NCI-H1092 treated with DMSO at 0.1 percent for 48 hours (cell line): Measurements from ENCODE around the gene METTL6.
"Not testable (repeated sequence)": the region's sequence is repeated elsewhere in the genome, so short reads cannot be mapped to it uniquely, and the experiment has no call there.

Source experiments
- DNase-seq: peaks from one replicate; lab custom pipeline; 2025; lab: John Stamatoyannopoulos, UW

METTL6 gene, protein sequence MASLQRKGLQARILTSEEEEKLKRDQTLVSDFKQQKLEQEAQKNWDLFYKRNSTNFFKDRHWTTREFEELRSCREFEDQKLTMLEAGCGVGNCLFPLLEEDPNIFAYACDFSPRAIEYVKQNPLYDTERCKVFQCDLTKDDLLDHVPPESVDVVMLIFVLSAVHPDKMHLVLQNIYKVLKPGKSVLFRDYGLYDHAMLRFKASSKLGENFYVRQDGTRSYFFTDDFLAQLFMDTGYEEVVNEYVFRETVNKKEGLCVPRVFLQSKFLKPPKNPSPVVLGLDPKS

DNA sequence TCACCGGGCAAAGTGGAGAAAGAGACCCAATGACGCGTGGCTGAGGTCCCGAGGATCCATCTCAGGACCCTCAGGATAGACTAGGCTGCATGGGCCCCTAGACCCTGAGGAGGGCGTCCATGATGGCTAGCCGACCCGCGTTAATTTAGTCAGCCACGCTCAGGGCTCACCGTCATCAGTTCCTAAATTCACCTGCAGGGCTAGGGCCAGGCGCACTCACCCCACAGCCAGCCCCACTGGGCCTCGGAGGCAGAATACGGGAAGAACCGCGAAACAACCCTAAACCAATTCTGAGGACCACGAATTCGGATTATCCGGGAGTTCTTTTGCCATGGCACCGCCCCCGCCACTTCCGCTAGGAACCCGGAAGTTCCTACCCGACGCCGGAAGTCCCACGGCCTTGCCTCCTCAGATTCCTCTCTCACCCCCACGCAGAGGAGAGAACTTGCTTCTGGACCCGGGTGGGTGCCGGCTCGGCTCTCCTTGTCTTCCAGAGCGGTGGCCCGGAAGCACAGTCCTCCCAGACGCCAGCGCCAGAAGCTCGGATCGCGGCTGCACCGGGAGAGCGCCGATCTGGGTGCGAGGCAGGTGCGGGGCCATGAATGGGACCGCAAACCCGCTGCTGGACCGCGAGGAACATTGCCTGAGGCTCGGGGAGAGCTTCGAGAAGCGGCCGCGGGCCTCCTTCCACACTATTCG, at the start of gene METTL6, which contains the start of gene EAF1:
Gene METTL6 (minus strand): TSS at position 363 of the 699 bp plus-strand sequence. CDS start 1,033 bp downstream, outside the sequence.
Gene EAF1 (plus strand): TSS at position 417 of the 699 bp plus-strand sequence. CDS start 182 bp downstream, at position 599.
- peak; percentile 68 for DNase-seq

DNA sequence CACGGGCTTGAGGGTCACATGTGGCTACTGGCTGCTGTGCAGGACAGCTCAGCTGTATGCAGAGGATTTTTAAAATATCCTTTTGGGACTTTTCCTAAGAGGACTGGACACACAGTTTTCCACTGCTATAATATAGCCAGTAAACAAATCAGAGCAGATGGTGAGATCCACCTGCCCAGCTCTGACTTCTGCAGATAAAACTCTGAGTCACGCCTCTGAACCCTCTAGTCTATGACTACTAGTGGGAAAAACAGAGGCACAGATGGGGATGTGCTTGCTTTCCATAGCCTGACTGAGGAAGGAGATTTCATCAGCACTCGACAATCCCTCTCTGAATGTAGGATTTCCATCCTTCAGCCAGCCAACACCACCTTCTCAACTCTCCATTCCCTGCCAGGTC, 49.0 kb upstream of the METTL6 start:
- no peak for DNase-seq

DNA sequence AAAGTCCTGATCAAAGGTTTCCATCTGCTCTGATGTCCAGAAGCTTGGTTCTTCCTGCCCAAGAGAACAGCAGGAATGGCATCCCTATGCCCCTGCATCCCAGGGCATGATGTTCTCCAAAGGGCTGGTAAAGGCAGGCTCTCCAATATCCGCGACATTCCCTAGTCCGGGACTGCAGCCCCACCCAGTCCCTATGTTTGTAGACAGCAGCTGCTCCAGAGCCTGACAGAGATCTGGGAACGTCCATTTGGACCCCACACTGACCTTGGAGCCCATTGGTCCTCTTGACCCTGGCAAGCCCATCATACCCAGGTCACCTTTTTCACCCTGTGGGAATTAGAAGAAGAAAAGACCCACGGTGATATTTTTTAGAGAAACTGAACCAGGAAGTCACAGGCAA, 47.8 kb upstream of the METTL6 start:
- no peak for DNase-seq

DNA sequence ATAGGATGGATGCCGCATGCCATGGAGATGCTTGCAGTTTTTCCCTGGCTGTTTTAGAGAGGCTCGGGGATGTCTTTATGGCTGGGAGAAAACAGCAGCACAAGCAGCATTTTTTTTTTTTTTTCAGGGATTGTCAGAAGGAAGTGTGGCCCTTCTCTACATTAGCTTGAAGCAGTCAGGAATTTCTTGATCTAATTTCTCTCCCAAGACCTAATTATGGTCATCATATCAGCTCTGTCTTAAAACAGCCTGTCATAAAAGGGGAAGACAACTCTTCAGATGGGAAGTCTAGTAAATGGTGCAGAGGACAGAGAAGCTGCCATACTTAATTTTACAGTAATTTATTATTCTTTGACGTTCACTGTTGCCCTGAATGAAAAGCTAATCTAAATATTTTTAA, 44.5 kb upstream of the METTL6 start:
- no peak for DNase-seq

DNA sequence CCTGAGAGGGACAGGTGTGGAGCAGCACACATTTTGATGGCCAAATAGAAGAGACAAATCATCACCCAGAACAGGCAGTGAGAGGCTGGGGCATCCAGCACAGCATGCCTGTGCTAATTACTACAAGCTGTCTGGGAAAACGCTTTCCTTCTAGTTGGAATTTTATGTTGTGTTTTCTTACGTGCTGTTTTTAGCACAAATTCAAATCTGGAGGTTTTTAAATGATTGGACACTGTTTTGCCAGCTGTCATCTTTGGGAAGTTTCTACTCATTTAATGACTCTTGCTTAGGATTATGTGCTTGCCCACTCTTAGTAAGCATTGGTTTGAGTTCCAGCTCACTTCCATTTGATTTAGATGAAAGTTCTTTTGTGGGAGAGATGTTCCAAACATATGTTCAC, 43.5 kb upstream of the METTL6 start:
- DNase-seq, result no peak

DNA sequence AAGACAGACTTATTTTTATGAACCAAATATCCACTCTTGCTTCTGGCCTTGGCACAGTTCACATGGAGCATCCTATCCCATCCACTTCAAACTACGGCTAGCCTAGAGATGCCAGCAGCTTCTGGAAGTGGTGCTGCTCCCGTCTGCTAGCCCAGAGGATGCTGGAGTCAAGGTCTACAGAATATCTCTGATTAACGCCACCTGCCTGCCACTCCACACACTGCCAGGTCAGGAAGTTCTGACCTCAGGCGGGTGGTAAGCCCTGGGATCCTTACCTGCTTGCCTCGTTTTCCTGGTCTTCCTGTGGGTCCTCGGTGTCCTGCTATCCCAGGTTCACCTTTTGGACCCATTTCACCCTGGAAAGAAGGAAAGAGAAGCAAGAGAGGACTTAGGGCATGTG, 42.9 kb upstream of the METTL6 start:
- DNase-seq, result no peak

DNA sequence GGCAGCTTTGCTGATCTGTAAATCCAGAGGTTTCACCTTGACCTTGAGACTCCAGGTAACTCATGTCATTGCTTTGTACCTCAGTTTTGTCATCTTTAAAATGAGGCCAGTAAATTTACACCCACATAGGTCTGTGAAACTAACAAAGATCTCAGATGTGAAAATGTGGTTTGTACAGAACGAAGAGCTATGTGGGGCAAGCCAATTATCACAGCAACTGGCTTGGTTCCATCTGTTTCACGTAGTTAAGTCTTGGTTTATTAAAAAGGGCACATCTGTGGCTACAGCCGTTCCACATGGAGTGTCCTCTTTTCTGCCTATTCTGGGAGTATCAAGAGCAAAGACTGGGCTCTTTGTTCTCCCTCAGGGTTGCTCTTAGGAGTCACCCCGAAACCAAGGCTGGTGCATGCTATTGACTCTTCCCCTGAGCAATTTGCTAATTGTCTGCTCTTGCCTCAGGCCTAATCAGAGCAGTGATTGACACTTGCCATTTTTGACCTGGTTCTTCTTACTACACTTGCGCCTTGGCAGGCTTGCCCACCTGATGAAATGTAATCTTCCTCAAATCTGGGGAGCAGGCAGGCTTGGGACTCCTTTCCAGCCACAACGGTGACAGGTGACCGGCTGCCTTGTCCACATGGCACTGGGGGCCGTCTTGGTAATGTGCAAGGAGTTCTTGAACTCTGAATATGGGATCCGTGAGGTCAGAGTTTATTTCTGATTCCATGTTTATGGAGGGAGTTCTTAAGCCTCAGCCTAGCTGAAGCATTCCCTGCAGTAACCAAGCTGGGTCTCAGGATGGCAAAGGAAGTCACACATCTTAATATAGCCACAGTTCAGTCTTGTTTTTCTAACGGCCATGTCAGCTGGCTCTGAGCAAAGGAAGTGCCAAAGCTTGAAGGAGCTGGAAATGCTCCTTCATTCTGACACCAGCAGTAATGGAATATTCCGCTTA, 40.2 kb upstream of the METTL6 start:
- no peak for DNase-seq

DNA sequence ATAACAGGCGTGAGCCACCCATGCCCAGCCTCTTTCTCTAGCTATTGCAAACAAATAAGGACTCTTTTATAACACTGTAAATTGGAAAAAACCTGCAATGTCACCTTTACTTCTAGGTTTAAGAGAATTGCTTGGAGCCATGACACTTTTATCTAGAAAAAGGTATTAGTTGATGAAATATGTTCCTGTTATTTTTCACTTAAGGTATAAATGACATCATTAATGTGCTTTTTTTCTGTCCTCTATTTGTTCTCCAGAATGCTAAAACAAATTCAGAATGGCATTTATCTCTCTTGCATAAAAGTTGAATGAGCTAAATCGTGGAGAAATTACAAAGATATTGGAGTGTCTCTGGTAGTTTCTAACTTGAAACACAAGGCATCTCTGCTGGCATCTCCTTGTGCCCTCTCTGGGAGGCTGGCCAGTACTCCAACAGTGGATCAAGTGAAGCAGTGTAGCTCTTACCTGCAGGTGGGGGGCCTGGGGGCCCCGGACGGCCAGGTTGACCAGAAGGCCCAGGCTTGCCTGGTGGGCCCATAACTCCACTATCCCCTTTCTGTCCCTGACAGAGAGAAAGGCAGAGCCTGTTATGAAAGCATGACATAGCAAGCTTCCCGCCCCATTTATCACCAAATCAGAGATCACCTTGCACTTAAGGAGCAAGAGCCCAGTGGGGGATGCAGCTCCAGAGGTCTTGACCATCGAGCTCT, 38.7 kb upstream of the METTL6 start:
- no peak for DNase-seq

DNA sequence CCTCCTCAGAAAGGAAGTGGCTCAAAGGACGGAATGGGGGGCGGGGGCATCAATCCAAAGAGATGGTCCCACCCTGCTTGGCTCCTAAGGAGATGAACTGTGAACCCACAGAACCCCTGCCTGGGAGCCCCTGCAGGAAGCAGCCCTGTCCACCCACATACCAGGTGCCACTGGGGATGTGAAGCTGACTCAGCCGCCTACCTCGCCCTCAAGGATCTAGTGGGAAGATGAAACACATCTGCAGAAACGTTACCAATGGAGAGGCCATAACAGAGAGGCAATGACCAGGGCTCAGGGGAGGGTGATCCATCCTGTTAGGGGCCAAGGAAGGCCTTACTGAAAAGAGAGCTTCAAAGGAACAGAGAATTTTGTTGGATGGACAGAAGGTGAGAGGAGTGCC, 35.1 kb upstream of the METTL6 start:
- no peak for DNase-seq

DNA sequence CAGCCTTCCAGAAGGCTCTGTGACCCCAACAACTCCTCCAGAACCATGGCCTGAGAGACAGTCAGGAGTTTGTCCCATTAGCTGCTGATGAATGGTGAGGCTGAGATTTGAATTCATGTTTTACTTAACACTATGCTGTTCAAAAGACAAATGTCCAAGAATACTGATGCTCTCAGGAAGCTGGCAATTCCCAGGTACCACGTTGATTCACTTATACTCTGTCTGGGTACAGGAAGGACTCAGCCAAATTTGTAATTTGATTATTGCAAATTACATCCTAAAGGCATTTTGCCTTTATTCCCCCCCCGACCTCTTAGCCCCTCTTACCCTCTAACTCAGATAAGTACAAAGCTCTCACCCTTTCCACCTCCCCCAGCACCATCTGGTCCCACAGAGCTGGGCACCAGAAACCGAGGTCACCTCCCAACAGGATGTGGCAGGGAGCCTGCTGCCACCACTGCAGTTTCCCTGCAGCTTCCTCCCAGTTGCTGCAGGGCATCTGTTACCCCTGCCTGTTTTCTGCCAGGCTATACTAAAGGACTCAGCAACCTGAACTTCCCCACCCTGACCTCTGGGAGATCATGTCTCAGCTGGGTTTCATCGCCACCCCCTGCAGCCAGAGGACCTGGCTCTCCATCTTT, 33.7 kb upstream of the METTL6 start:
- DNase-seq, result no peak

DNA sequence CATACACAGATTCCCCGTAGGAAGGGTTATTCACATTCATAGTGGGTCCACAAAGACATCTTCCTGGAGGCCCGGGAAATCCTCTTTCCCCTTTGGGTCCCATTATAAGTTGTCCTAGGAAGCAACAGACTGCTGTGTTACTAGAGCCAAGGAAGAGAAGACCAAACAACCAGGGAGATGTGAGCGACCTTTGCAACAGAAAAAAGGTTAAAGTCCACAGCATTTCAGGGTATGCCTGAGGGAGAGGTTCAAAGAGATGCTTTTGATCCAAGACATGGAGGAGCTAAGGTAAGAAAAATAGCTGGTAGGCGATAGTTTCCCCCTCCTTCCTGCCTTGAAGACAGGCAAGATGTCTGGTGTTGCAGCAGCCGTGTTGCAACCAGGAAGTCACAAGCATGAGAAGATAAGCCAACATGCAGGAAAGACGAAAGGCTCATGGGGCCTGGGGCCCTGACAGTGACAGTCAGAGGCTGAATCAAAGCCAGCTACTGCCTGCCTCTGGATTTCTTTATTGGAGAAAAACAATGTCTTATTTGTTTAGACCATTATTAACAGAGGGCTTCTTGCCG, 31.0 kb upstream of the METTL6 start:
- DNase-seq, result no peak

DNA sequence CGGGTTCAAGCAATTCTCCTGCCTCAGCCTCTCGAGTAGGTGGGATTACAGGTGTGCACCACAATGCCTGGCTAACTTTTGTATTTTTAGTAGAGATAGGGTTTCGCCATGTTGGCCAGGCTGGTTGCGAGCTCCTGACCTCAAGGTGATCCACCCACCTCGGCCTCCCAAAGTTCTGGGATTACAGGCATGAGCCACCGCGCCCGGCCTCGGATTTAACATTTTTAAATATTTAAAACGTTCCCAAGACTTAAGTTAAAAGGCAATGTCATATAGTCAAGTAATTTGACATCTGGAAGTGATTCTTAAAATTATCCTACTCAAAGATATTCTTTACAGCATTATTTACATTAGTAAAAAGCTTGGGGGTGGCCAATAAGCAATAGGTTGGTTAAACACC, 29.6 kb upstream of the METTL6 start:
- DNase-seq, result not testable (repeated sequence)

DNA sequence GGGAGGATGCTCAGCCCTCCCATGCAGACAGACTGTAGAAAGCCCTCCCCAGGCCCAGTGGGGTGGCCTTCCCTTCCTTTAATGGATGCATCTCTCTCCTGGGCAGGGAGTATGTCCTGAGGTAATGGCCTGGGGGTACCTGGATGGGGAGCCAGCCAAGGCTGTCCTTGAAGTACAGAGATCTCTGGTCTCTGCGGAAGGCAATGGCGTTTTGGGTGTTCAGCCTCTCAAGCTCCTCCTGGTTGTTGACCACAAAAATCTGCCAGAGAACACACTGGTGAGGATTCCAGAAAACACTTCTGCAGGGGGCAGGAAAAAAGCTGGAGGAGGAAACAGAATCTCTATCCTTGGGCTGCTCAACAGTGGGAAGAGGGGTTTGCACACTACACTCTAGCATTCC, 29.0 kb upstream of the METTL6 start:
- DNase-seq, result no peak

DNA sequence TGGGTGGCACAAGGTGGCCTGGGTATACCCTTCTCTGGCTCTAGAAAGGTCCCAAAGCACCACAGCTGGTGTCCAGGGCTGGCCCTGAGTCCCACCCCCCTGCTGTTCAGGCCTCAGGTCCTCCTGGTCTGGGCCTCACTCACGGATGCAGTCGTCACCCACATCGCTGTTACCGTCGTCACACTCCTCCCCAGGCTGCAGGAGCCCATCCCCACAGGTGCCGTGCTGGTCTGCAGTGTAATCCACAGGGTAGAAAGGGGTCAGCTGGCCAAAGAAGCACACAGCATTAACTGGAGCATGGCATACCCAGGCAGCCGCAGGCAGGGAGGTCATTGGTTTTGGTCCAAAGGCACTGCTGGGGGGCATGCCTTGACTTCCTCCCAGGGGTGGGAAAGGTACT, 28.4 kb upstream of the METTL6 start:
- DNase-seq, result no peak

DNA sequence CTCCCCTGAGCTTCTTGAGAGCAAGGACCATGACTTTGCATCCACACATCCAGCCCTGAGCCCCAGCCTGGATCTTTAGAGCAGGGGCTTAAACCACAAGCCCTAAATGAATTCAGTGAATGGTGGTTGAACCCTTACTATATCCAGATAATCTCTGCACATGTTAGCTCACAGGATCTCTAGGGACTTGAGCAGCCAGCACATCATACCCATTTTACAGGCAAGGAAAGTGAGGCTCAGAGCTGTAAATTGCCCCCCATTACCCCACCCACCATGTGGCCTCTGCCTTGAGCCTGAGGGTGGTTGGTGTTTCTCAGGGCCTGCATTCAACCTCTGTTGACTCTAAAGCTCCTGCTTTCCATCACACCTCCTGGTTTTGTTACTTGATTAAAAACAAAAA, 27.6 kb upstream of the METTL6 start:
- no peak for DNase-seq

DNA sequence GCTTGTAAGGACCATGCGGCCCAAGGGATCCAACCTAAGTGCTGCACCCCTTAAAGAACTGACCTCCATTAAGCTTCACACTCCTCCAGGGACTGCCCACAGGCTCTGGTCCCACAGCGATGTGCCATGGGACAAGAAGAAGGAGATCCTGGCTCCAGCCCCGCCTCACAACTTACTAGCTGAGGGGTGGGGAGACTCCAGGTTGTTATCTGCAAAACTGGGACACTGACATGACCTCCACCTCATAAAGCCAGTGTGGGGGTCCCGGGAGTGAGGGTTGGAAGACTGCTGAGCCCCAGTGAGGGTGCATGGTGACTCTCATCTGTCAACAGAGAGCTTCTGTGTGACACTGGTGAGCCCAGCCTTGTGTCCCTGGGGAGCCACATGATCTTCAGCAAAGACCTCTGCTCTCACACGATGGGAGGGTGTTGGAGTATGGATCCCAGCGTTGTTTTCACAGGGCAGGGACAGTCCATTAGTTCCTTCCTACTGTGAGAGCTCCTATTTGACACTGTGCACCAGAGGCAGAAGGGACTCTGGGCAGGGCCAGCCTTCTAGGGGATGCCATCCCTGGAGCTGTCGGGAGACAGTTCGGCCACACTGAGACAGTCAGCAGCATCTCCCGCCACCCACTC, 26.8 kb upstream of the METTL6 start:
- DNase-seq, result no peak

DNA sequence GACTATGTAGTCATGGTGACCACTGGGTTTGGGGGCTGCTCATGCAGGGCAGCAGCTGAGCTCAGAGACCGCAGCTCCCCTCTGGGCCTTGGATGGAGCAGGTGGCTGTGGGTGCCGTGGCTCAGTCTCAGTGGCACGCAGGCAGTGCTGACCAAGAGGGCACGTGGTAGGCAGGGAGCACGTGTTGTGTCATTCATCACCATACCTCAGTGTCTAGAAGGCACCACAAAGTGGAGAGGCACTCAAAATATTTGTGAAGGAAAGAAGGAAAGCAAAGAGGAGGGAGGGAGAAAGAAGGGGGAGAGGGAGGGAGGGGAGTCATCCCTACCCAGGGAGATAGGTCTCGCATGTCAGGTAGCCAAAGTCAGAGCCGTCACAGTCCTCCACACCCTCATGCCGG, 26.2 kb upstream of the METTL6 start:
- no peak for DNase-seq

DNA sequence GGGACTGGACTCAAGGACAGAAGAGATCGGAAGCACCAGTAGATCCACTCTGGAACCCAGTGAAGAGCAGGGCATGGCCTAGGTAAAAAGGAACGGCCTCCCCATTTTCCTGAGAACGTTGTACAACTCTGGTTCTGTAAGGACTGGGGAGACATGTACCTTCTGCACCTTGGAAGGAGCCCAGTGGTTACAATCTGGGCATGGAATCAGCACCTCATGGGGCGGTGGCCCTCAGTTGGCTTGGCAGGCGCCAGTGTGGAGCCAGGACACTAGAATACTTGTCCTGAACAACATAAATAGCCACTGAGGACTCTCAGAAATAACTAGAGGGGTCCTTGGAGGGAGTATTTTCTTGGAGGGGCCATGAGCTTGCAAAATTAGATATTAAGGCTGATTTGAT, 25.6 kb upstream of the METTL6 start:
- DNase-seq, result no peak

DNA sequence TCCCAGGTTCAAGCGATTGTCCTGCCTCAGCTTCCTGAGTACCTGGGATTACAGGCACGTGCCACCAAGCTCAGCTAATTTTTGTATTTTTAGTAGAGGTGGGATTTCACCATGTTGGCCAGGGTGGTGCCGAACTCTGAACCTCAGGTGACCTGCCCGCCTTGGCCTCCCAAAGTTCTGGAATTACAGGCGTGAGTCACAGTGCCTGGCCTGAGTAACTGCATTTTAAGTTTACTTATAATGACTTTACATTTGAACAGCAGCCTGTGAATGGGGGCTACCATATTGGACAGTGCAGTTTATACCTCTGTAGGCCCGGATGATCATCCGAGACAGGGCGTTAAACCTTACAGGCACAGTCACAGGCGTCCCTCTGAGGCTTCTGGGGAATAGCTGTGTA, 24.8 kb upstream of the METTL6 start:
- DNase-seq, result no peak
